Kidney (tissue), 14 donors: Measurements from ENCODE around the gene SPX. TPM values are rescaled to one million over a fixed set of nuclear protein-coding genes. Genes with fewer than 3 reads are reported as not detected.

Experiments used
- DNase-seq, 5 donors: peaks; one replicate each; pipeline ENCODE4 v3.0.0-alpha.2; 2013 to 2020
- FAIRE-seq: peaks from 2 replicates; lab custom pipeline; 2012; peaks lifted over from hg19 to GRCh38; lab: Jason Lieb, UNC
- H3K27ac ChIP-seq, 2 donors: one replicate each; pipeline ENCODE4 v1.7.0; 2013; ENCODE audit warnings: low read depth in 2 of 2, low read length in 2 of 2, inconsistent platforms in 1 of 2
- H3K27me3 ChIP-seq: one replicate; pipeline ENCODE4 v1.7.1; 2013; ENCODE audit warnings: low read length, inconsistent platforms; ENCODE audit not compliant: control insufficient read depth, insufficient read depth
- H3K36me3 ChIP-seq, 3 donors: one replicate each; pipeline versions ENCODE4 v1.7.0 to v1.7.1; 2013; ENCODE audit warnings: low read length in 3 of 3, control low read depth in 1 of 3, inconsistent platforms in 1 of 3; ENCODE audit not compliant: insufficient read depth in 3 of 3, control insufficient read depth in 2 of 3
- H3K4me1 ChIP-seq, 3 donors: one replicate each; pipeline versions ENCODE4 v1.7.0 to v1.7.1; 2013; ENCODE audit warnings: low read length in 3 of 3, inconsistent platforms in 1 of 3, low read depth in 1 of 3; ENCODE audit not compliant: control insufficient read depth in 2 of 3, insufficient read depth in 2 of 3
- H3K4me3 ChIP-seq, 3 donors: one replicate each; pipeline versions ENCODE4 v1.7.0 to v1.8.1; 2013; ENCODE audit warnings: low read length in 3 of 3, control low read depth in 1 of 3, inconsistent platforms in 1 of 3
- H3K9ac ChIP-seq, 3 donors: one replicate each; pipeline versions ENCODE4 v1.7.0 to v1.7.1; 2013; ENCODE audit warnings: low read length in 3 of 3, control low read depth in 1 of 3, inconsistent platforms in 1 of 3
- H3K9me3 ChIP-seq, 3 donors: one replicate each; pipeline versions ENCODE4 v1.7.0 to v1.7.1; 2013; ENCODE audit warnings: low read length in 3 of 3, control low read depth in 1 of 3, inconsistent platforms in 1 of 3; ENCODE audit not compliant: control insufficient read depth in 2 of 3, insufficient read depth in 1 of 3
- CTCF ChIP-seq: IDR thresholded peaks from 3 replicates; pipeline ENCODE4 v1.5.1; 2012; ENCODE audit warnings: mild to moderate bottlenecking, moderate library complexity, borderline replicate concordance; ENCODE audit not compliant: insufficient read depth; ENCODE audit errors: extremely low read depth
- intact Hi-C: fragments of 100-400 bp; cut with DNase I; formaldehyde crosslinking; loops from one replicate; pipeline ENCODE4 v1.11.1; 2022
- polyA plus RNA-seq: library from polyadenylated mRNA; stranded (reverse); fragments of 350-450 nt; fragmentation: Illumina TruSeq; extraction: RNeasy Lipid Tissue Mini Kit (QIAGEN cat#74804); gene quantifications from one replicate; pipeline ENCODE4 v1.2.3, GENCODE V29; 2014; ENCODE audit warnings: low read depth, low replicate concordance; ENCODE audit not compliant: insufficient read depth
- total RNA-seq: library from RNA; stranded (reverse); fragmentation: NEBNext Ultra II Directional; extraction: Animal tissue kit (Norgen Biotek cat#: 25700); gene quantifications from one replicate; pipeline ENCODE4 v1.2.1, GENCODE V29; 2021
- donor health status: control.
- donor health status: control.
- donor health status: control.
- donor health status: control.
- donor health status: control.
- donor health status: DM: yes; HTN: yes; CAD: no.
- donor health status: Normal renal cell carcinoma (clear cell type).

SPX gene
- total and polyA plus RNA-seq, 2 donors from 2014 or later, result 28.2 to 52.2 TPM

- Histone ChIP-seq H3K36me3 (no peaks in the 10 kb centered on the region), H3K27me3 (no peaks in the 10 kb centered on the region), H3K9ac (peak overlapping the region; percentile 9 to 72 (median 43)), H3K9me3 (no peaks in the 10 kb centered on the region), H3K4me1 (peaks cover 0 to 9% (median 0%) of the 10 kb centered on the region in 3 donors), H3K27ac (peak overlapping the region; percentile 77 to 85), H3K4me3 (peak overlapping the region; percentile 44 to 75 (median 72))
- intact Hi-C loops, result no loop called here
- TF ChIP-seq CTCF, result no peak
- FAIRE-seq (no peak), DNase-seq (peak; percentile 58 to 85 (median 72))
Measured at GRCh38 chr12:21527451-21528180, 1.5 kb downstream of the SPX start.

- peak overlapping the region; percentile 82 to 85 for H3K27ac ChIP-seq
- peaks cover 0 to 9% (median 0%) of the 10 kb centered on the region in 3 donors for H3K4me1 ChIP-seq
- FAIRE-seq (peak; percentile 87), DNase-seq (peak in 3 of 5 donors; percentile 57 to 80 (median 79))
- TF ChIP-seq CTCF, result no peak
- intact Hi-C loops, result no loop called here
- no peaks in the 10 kb centered on the region for H3K27me3 ChIP-seq
- H3K36me3 ChIP-seq, result no peaks in the 10 kb centered on the region
- no peaks in the 10 kb centered on the region for H3K9me3 ChIP-seq
- H3K9ac ChIP-seq, result peak overlapping the region in 1 of 3 donors; percentile 9
- peak overlapping the region in 1 of 3 donors; percentile 75 for H3K4me3 ChIP-seq
Measured at GRCh38 chr12:21528953-21529352, 2.9 kb downstream of the SPX start.

GRCh38 chr12:21529456-21529855 lies 3.4 kb downstream of the SPX start:
- no peaks in the 10 kb centered on the region for H3K9me3 ChIP-seq
- intact Hi-C loops, result no loop called here
- FAIRE-seq (no peak), DNase-seq (no peak)
- H3K9ac ChIP-seq, result peak overlapping the region in 1 of 3 donors; percentile 9
- H3K4me3 ChIP-seq, result peak overlapping the region in 1 of 3 donors; percentile 75
- no peaks in the 10 kb centered on the region for H3K36me3 ChIP-seq
- no peaks in the 10 kb centered on the region for H3K27me3 ChIP-seq
- H3K4me1 ChIP-seq, result peaks cover 0 to 9% (median 0%) of the 10 kb centered on the region in 3 donors
- TF ChIP-seq CTCF, result no peak
- H3K27ac ChIP-seq, result peak overlapping the region; percentile 82 to 85
